Activated T-cell treated with anti-CD3 and anti-CD28 coated beads for 4 hours (primary cell): ENCODE measurements around the gene HNRNPA1L2.
"Not testable (repeated sequence)": the region's sequence is repeated elsewhere in the genome, so short reads cannot be mapped to it uniquely, and the experiment has no call there.

ENCODE experiments used
- DNase-seq: peaks from one replicate; pipeline ENCODE4 v3.0.0-alpha.2; 2020

HNRNPA1L2 gene

GRCh38 chr13:52642131-52642530 is at the start of gene HNRNPA1L2:
Gene HNRNPA1L2, plus strand, starts transcription at chr13:52642431. Its CDS starts 62 bp downstream, at chr13:52642493.
- DNase-seq, result no peak

GRCh38 chr13:52593175-52593574 is 49.1 kb upstream of the HNRNPA1L2 start:
- DNase-seq, result not testable (repeated sequence)

GRCh38 chr13:52593812-52594211 is 48.4 kb upstream of the HNRNPA1L2 start:
- DNase-seq, result not testable (repeated sequence)

GRCh38 chr13:52594295-52594694 is 47.9 kb upstream of the HNRNPA1L2 start:
- DNase-seq, result not testable (repeated sequence)

GRCh38 chr13:52597676-52598075 is 44.6 kb upstream of the HNRNPA1L2 start:
- no peak for DNase-seq

GRCh38 chr13:52599037-52599847 is 43.0 kb upstream of the HNRNPA1L2 start:
- DNase-seq, result no peak

GRCh38 chr13:52599848-52600603 is 42.2 kb upstream of the HNRNPA1L2 start:
- no peak for DNase-seq

GRCh38 chr13:52600666-52601065 is 41.6 kb upstream of the HNRNPA1L2 start:
- no peak for DNase-seq

- DNase-seq, result not testable (repeated sequence)
Measured at GRCh38 chr13:52603316-52603715, 38.9 kb upstream of the HNRNPA1L2 start.

- DNase-seq, result not testable (repeated sequence)
Measured at GRCh38 chr13:52606126-52606525, 36.1 kb upstream of the HNRNPA1L2 start.

- not testable (repeated sequence) for DNase-seq
Measured at GRCh38 chr13:52606795-52607194, 35.4 kb upstream of the HNRNPA1L2 start.

- DNase-seq, result not testable (repeated sequence)
Measured at GRCh38 chr13:52608184-52608583, 34.0 kb upstream of the HNRNPA1L2 start.

GRCh38 chr13:52609013-52609606 is 33.1 kb upstream of the HNRNPA1L2 start:
- DNase-seq, result not testable (repeated sequence)

GRCh38 chr13:52610158-52610557 is 32.1 kb upstream of the HNRNPA1L2 start:
- not testable (repeated sequence) for DNase-seq

- no peak for DNase-seq
Measured at GRCh38 chr13:52615134-52615801, 27.0 kb upstream of the HNRNPA1L2 start.

GRCh38 chr13:52615812-52616211 is 26.4 kb upstream of the HNRNPA1L2 start:
- no peak for DNase-seq

- peak; percentile 70 for DNase-seq
Measured at GRCh38 chr13:52617070-52618060, 24.9 kb upstream of the HNRNPA1L2 start.

- not testable (repeated sequence) for DNase-seq
Measured at GRCh38 chr13:52631083-52631690, 11.0 kb upstream of the HNRNPA1L2 start.

GRCh38 chr13:52638666-52639328 is 3.4 kb upstream of the HNRNPA1L2 start:
- DNase-seq, result no peak

- no peak for DNase-seq
Measured at GRCh38 chr13:52644108-52644507, 1.9 kb downstream of the HNRNPA1L2 start.

GRCh38 chr13:52646967-52647366 is 4.7 kb downstream of the HNRNPA1L2 start:
- DNase-seq, result no peak
